BLaER1 treated with 17β-estradiol and CSF1 and Interleukin-3, amounts not matched to agents 10 nM and 100 nM (cell line): ENCODE data around the gene SLC35F3.

ENCODE experiments used
- H3K27ac ChIP-seq, 11 experiments: shearing (Covaris generic); formaldehyde crosslinking; 2 replicates each; pipeline ENCODE4 v1.8.1; 2022
- H3K27me3 ChIP-seq, 11 experiments: shearing (Covaris generic); formaldehyde crosslinking; 2 replicates each; pipeline ENCODE4 v1.8.1; 2022
- H3K36me3 ChIP-seq, 11 experiments: shearing (Covaris generic); formaldehyde crosslinking; 2 replicates each; pipeline ENCODE4 v1.8.1; 2022
- H3K4me1 ChIP-seq, 10 experiments: shearing (Covaris generic); formaldehyde crosslinking; 2 replicates each; pipeline ENCODE4 v1.8.1; 2022
- H3K4me2 ChIP-seq, 11 experiments: shearing (Covaris generic); formaldehyde crosslinking; 2 replicates each; pipeline ENCODE4 v1.8.1; 2022
- H3K4me3 ChIP-seq, 10 experiments: shearing (Covaris generic); formaldehyde crosslinking; 2 replicates each; pipeline ENCODE4 v1.8.1; 2022
- H3K9ac ChIP-seq, 11 experiments: shearing (Covaris generic); formaldehyde crosslinking; 2 replicates each; pipeline ENCODE4 v1.8.1; 2022
- H3K9me3 ChIP-seq, 11 experiments: shearing (Covaris generic); formaldehyde crosslinking; replicated peaks in 1 of 11; 2 replicates each; pipeline ENCODE4 v1.8.1; 2022
- H4K20me1 ChIP-seq, 11 experiments: shearing (Covaris generic); formaldehyde crosslinking; 2 replicates each; pipeline ENCODE4 v1.8.1; 2022
- Cebpa-rat ChIP-seq, 11 experiments: shearing (Covaris generic); IDR thresholded peaks; 2 replicates each; pipeline ENCODE4 v1.8.1; 2022

Gene SLC35F3

DNA sequence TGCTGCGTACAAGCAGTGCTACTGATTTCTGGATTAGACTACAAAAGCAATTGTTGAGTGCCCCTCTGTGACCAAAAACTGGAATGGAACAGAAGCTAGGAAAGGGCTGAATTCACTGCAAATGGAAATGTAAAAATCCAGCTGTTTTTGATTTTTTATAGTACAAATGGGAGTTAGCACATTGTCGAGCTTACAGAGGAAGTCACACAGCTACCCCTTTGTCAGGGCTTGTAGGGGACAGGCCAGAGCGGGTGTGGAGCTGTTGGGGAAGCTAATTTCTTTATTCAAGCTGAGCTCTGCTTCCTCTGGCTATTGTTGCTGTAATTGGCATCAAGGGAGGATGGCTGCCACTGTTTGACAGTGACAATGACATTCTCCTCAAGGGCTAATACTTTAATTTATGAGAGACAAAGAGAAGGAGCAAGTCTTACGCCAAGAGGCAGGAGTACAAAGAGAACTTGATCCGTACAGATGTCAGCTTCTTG lies 96.1 kb downstream of the SLC35F3 start:
- no peak for TF ChIP-seq Cebpa-rat (IDR thresholded peaks at IDR 0.05)
- Histone ChIP-seq H4K20me1 (no peaks in the 10 kb centered on the region), H3K4me2 (no peak overlapping the region)

DNA sequence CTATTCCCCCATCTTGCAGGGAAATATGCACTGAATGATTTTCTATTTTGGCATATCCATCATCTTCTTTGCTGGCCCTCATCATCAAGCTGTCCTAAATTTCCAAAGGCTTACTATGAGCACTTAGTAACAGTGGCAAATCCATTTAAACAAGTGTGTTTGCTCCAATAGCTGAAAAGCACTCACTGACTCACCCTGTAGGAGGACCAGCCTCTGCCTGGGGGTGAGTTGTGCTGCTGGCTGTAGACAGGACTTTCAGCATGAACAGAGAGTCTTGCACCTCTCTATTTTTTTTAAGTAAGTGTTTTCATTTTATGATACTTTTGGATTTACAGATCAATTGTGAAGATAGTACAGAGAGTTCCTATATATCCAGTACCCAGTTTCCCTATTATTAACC lies 97.3 kb downstream of the SLC35F3 start:
- Histone ChIP-seq H4K20me1 (no peaks in the 10 kb centered on the region), H3K36me3 (no peaks in the 10 kb centered on the region), H3K9me3 (no peaks in the 10 kb centered on the region), H3K27me3 (no peaks in the 10 kb centered on the region), H3K9ac (no peak overlapping the region), H3K27ac (no peak overlapping the region), H3K4me3 (no peak overlapping the region), H3K4me2 (no peak overlapping the region), H3K4me1 (no peaks in the 10 kb centered on the region)
- TF ChIP-seq Cebpa-rat (IDR thresholded peaks at IDR 0.05), result no peak

More for the DNA sequence above, 96.1 kb downstream of the SLC35F3 start:
- Histone ChIP-seq H3K27ac (no peak overlapping the region), H3K4me3 (no peak overlapping the region), H3K36me3 (no peaks in the 10 kb centered on the region), H3K9ac (no peak overlapping the region), H3K4me1 (no peaks in the 10 kb centered on the region), H3K27me3 (no peaks in the 10 kb centered on the region), H3K9me3 (no peaks in the 10 kb centered on the region)

DNA sequence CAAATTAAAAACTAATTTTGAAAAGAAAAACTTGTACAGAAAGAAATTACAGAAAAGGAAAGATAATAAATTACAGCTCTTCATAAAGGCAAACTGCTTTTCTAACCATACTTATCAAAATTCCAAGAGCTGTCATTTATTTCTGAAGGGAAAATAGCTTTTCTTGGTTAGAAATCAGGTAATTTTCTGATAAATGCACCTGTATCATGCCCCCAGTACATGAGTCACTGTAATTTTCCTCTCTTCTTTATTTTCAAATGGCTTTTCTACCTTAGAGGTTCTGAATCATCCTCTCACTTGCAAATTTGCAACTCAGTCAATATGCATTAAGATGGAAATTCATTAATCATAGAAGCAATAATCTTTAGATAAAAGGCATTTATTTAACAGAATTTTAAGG lies 100.1 kb downstream of the SLC35F3 start:
- Histone ChIP-seq H3K9ac (no peak overlapping the region), H3K4me2 (no peak overlapping the region), H4K20me1 (no peaks in the 10 kb centered on the region), H3K27me3 (no peaks in the 10 kb centered on the region), H3K4me1 (no peaks in the 10 kb centered on the region), H3K4me3 (no peak overlapping the region), H3K36me3 (no peaks in the 10 kb centered on the region), H3K27ac (no peak overlapping the region), H3K9me3 (peaks cover 0 to 6% (median 1%) of the 10 kb centered on the region in 11 experiments; a peak in 6 of 22 replicates)
- no peak for TF ChIP-seq Cebpa-rat (IDR thresholded peaks at IDR 0.05)

DNA sequence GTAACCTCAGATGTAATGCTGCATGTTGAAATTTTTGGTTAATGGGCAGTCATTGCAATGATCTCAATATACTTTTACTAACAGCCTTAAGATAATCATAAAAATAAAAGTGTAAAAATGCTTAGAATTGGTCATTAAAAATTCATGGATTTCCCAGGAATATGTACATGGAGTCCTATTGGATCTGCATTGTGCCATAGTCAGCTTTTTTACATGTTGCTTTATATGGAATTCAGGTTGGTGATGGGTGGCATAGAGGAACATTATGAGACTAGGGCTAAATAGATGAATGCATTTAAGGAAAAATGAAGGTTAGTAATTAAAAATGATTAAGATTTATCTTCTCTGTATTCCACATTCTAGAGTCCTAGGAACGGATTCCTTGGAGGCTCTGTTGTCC lies 103.2 kb downstream of the SLC35F3 start:
- H3K27ac ChIP-seq, result no peak overlapping the region
- no peak for TF ChIP-seq Cebpa-rat (IDR thresholded peaks at IDR 0.05)
- no peak overlapping the region for H3K4me3 ChIP-seq
- H3K27me3 ChIP-seq, result no peaks in the 10 kb centered on the region
- no peaks in the 10 kb centered on the region for H3K4me1 ChIP-seq
- H4K20me1 ChIP-seq, result no peaks in the 10 kb centered on the region
- H3K4me2 ChIP-seq, result no peak overlapping the region
- peaks cover 0 to 10% (median 3%) of the 10 kb centered on the region in 11 experiments; a peak in 6 of 22 replicates for H3K9me3 ChIP-seq
- H3K36me3 ChIP-seq, result no peaks in the 10 kb centered on the region
- no peak overlapping the region for H3K9ac ChIP-seq

- H3K4me1 ChIP-seq, result 0 out of 20 replicates have a peak, but pooled peaks cover 0 to 2% (median 0%) of the 10 kb centered on the region in 10 experiments
- H3K27me3 ChIP-seq, result no peaks in the 10 kb centered on the region
- no peak overlapping the region for H3K4me2 ChIP-seq
- H3K27ac ChIP-seq, result no peak overlapping the region
- no peak for TF ChIP-seq Cebpa-rat (IDR thresholded peaks at IDR 0.05)
- H3K36me3 ChIP-seq, result no peaks in the 10 kb centered on the region
- H3K4me3 ChIP-seq, result no peak overlapping the region
- H4K20me1 ChIP-seq, result no peaks in the 10 kb centered on the region
- peaks cover 0 to 10% (median 3%) of the 10 kb centered on the region in 11 experiments; a peak in 6 of 22 replicates for H3K9me3 ChIP-seq
- no peak overlapping the region for H3K9ac ChIP-seq
These were observed 104.1 kb downstream of the SLC35F3 start for GRCh38 chr1:234008591-234008990.

- no peak for TF ChIP-seq Cebpa-rat (IDR thresholded peaks at IDR 0.05)
- Histone ChIP-seq H3K4me3 (no peak overlapping the region), H3K9ac (no peak overlapping the region), H3K9me3 (peaks cover 0 to 10% (median 3%) of the 10 kb centered on the region in 11 experiments; a peak in 6 of 22 replicates), H4K20me1 (no peaks in the 10 kb centered on the region), H3K27ac (no peak overlapping the region), H3K36me3 (no peaks in the 10 kb centered on the region), H3K4me2 (no peak overlapping the region), H3K27me3 (no peaks in the 10 kb centered on the region), H3K4me1 (0 out of 20 replicates have a peak, but pooled peaks cover 0 to 5% (median 0%) of the 10 kb centered on the region in 10 experiments)
These were observed 105.2 kb downstream of the SLC35F3 start for GRCh38 chr1:234009668-234010067.

- H4K20me1 ChIP-seq, result no peaks in the 10 kb centered on the region
- H3K9ac ChIP-seq, result no peak overlapping the region
- H3K9me3 ChIP-seq, result peaks cover 0 to 10% (median 3%) of the 10 kb centered on the region in 11 experiments; a peak in 6 of 22 replicates
- TF ChIP-seq Cebpa-rat (IDR thresholded peaks at IDR 0.05), result no peak
- H3K36me3 ChIP-seq, result no peaks in the 10 kb centered on the region
- no peak overlapping the region for H3K4me2 ChIP-seq
- H3K27me3 ChIP-seq, result no peaks in the 10 kb centered on the region
- H3K4me1 ChIP-seq, result 0 out of 20 replicates have a peak, but pooled peaks cover 0 to 5% (median 0%) of the 10 kb centered on the region in 10 experiments
- no peak overlapping the region for H3K27ac ChIP-seq
- H3K4me3 ChIP-seq, result no peak overlapping the region
These were observed 109.7 kb downstream of the SLC35F3 start for GRCh38 chr1:234014208-234014607.

DNA sequence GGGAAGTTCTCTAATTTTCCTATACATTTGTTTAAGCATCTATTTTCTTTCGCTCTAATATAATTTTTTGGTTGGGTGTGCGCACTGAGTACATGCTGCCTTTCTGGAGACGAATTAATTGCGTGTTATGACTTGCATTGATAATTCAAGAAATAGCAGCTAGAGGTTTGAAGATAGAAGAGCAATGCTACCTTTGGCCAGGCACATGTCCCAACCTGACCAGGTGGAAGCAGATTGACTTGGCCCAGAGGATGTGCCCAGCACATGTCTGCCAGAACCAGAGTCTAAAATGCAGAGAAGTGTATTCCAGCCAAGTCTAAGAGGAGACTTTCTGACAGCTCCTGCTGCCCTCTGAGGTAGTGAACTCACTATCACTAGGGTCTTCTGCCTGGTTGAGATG lies 114.3 kb downstream of the SLC35F3 start:
- Histone ChIP-seq H3K27ac (no peak overlapping the region), H3K4me2 (no peak overlapping the region), H3K4me1 (no peaks in the 10 kb centered on the region), H3K9me3 (no peaks in the 10 kb centered on the region; a peak in 1 of 22 replicates), H3K27me3 (no peaks in the 10 kb centered on the region), H4K20me1 (no peaks in the 10 kb centered on the region), H3K36me3 (no peaks in the 10 kb centered on the region), H3K9ac (no peak overlapping the region), H3K4me3 (no peak overlapping the region)
- TF ChIP-seq Cebpa-rat (IDR thresholded peaks at IDR 0.05), result no peak

GRCh38 chr1:234019387-234019786 lies 114.9 kb downstream of the SLC35F3 start:
- no peaks in the 10 kb centered on the region for H3K27me3 ChIP-seq
- no peak for TF ChIP-seq Cebpa-rat (IDR thresholded peaks at IDR 0.05)
- H3K4me1 ChIP-seq, result no peaks in the 10 kb centered on the region
- H3K9me3 ChIP-seq, result no peaks in the 10 kb centered on the region; a peak in 1 of 22 replicates
- no peak overlapping the region for H3K27ac ChIP-seq
- no peak overlapping the region for H3K4me3 ChIP-seq
- H3K36me3 ChIP-seq, result no peaks in the 10 kb centered on the region
- no peak overlapping the region for H3K4me2 ChIP-seq
- H4K20me1 ChIP-seq, result no peaks in the 10 kb centered on the region
- no peak overlapping the region for H3K9ac ChIP-seq

GRCh38 chr1:234022302-234022701 lies 117.8 kb downstream of the SLC35F3 start:
- Histone ChIP-seq H3K27me3 (no peaks in the 10 kb centered on the region), H4K20me1 (no peaks in the 10 kb centered on the region), H3K4me1 (no peaks in the 10 kb centered on the region), H3K36me3 (no peaks in the 10 kb centered on the region), H3K4me2 (no peak overlapping the region), H3K9ac (no peak overlapping the region), H3K9me3 (no peaks in the 10 kb centered on the region; a peak in 1 of 22 replicates), H3K4me3 (no peak overlapping the region), H3K27ac (no peak overlapping the region)
- TF ChIP-seq Cebpa-rat (IDR thresholded peaks at IDR 0.05), result no peak
